OCI-LY7 (cell line): Measurements from ENCODE around the gene JAK3. TPM values are rescaled to one million over a fixed set of nuclear protein-coding genes. Genes with fewer than 3 reads are reported as not detected.

Source experiments
- BruUV-seq: library from RNA; stranded (reverse); fragments of 400-500 nt; replicated peaks from 2 replicates; lab custom pipeline; 2021; lab: Mats Ljungman, UMichigan
- CTCF ChIA-PET: fragments of 300-600 bp; sonication (Branson Sonifier 250); formaldehyde crosslinking; loops from one replicate; lab custom pipeline; 2022; ENCODE audit warnings: antibody characterized with exemption; ENCODE audit not compliant: unreplicated experiment; lab: Charles Lee
- POLR2A ChIA-PET: fragments of 300-600 bp; sonication (Branson Sonifier 250); formaldehyde crosslinking; loops from one replicate; lab custom pipeline; 2022; ENCODE audit warnings: antibody characterized with exemption; lab: Charles Lee
- DNase-seq: peaks from one replicate; pipeline ENCODE4 v3.0.0-alpha.2; 2015; ENCODE audit warnings: low spot score
- H2AFZ ChIP-seq: fragments of 200-600 bp; sonication (generic), shearing (Covaris generic); 2 replicates; pipeline ENCODE4 v1.6.1; 2014; ENCODE audit warnings: mild to moderate bottlenecking, antibody characterized with exemption, low read length, moderate library complexity
- H3K27ac ChIP-seq: fragments of 200-600 bp; sonication (generic); 2 replicates; pipeline ENCODE4 v1.5.1; 2014; ENCODE audit warnings: mixed run types, low read depth, mild to moderate bottlenecking, moderate library complexity, low read length, inconsistent platforms; ENCODE audit not compliant: poor library complexity, severe bottlenecking
- H3K36me3 ChIP-seq: fragments of 200-600 bp; sonication (generic); 2 replicates; pipeline ENCODE4 v1.6.1; 2014; ENCODE audit warnings: mild to moderate bottlenecking, antibody characterized with exemption, low read length, moderate library complexity, mixed read lengths; ENCODE audit not compliant: insufficient read depth
- H3K4me1 ChIP-seq: fragments of 200-600 bp; sonication (generic); 2 replicates; pipeline ENCODE4 v1.5.1; 2014; ENCODE audit warnings: mild to moderate bottlenecking, low read length; ENCODE audit not compliant: insufficient read depth, poor library complexity, severe bottlenecking
- H3K4me2 ChIP-seq: fragments of 200-600 bp; sonication (generic); 2 replicates; pipeline ENCODE4 v1.6.1; 2014; ENCODE audit warnings: mild to moderate bottlenecking, low read length
- H3K4me3 ChIP-seq: fragments of 200-600 bp; sonication (generic); 2 replicates; pipeline ENCODE4 v1.5.1; 2014; ENCODE audit warnings: mild to moderate bottlenecking, low read depth, low read length; ENCODE audit not compliant: poor library complexity, severe bottlenecking
- H3K79me2 ChIP-seq: fragments of 200-600 bp; sonication (generic); 2 replicates; pipeline ENCODE4 v1.6.1; 2016; ENCODE audit warnings: low read depth, mild to moderate bottlenecking, low read length, moderate library complexity, mixed read lengths; ENCODE audit not compliant: insufficient read depth
- H3K9me2 ChIP-seq: fragments of 200-600 bp; sonication (generic); 2 replicates; pipeline ENCODE4 v1.6.1; 2016; ENCODE audit warnings: mild to moderate bottlenecking, low read length, mixed read lengths; ENCODE audit not compliant: insufficient read depth
- H3K9me3 ChIP-seq: fragments of 200-600 bp; sonication (generic); 2 replicates; pipeline ENCODE4 v1.6.1; 2014; ENCODE audit warnings: mild to moderate bottlenecking, mixed run types, low read length, mixed read lengths
- H4K20me1 ChIP-seq: fragments of 200-600 bp; sonication (generic); 2 replicates; pipeline ENCODE4 v1.6.1; 2014; ENCODE audit warnings: mild to moderate bottlenecking, antibody characterized with exemption, low read length, moderate library complexity, mixed read lengths; ENCODE audit not compliant: insufficient read depth
- EZH2phosphoT487 ChIP-seq: fragments of 200-600 bp; sonication (generic); IDR thresholded peaks from 2 replicates; pipeline ENCODE4 v1.6.1; 2018; ENCODE audit warnings: low read depth, borderline replicate concordance, mild to moderate bottlenecking, mixed run types, antibody characterized with exemption, low read length, moderate library complexity, mixed read lengths
- intact Hi-C: fragments of 100-400 bp; cut with micrococcal nuclease; formaldehyde crosslinking; loops from one replicate; pipeline ENCODE4 v1.10.0; 2022; ENCODE audit not compliant: unreplicated experiment
- total RNA-seq, 2 experiments: library from RNA; depleted of rRNA in 1 of 2; stranded (reverse); fragments of >200 nt in 1 of 2; shearing (Covaris generic) in 1 of 2; gene quantifications; 2 replicates each; pipeline ENCODE4 v1.2.3, GENCODE V29; 2014 to 2022
- TF ChIP-seq, protein P1 (sequence below): fragments of 200-600 bp; sonication (generic); conservative IDR thresholded peaks from 2 replicates; pipeline ENCODE4 v1.5.1; 2014; ENCODE audit warnings: mild to moderate bottlenecking, antibody characterized with exemption, low read length, moderate library complexity, mixed read lengths

Gene JAK3
- total RNA-seq, 2 experiments from 2014 or later: 14.0 to 25.3 TPM

GRCh38 chr19:17855280-17856152 is 7.7 kb upstream of the JAK3 start:
- intact Hi-C loops: loop anchor here (1.0 to 5.0 kb wide), 4 partner anchors 71 to 248 kb away; partner anchors contain the start of gene MAP1S
- BruUV-seq: no TSS peak
- DNase-seq: peak; percentile 84
- Histone ChIP-seq H4K20me1 (peaks cover 1% of the 10 kb centered on the region; the same call in 1 of the 2 replicates), H3K27ac (no peak overlapping the region), H3K4me1 (peaks cover 19% of the 10 kb centered on the region), H3K9me2 (no peaks in the 10 kb centered on the region), H3K36me3 (peaks cover 7% of the 10 kb centered on the region), H2AFZ (peak overlapping the region; percentile 50; the same call in 1 of the 2 replicates), H3K4me3 (no peak overlapping the region), H3K9me3 (no peaks in the 10 kb centered on the region), H3K79me2 (peaks cover 7% of the 10 kb centered on the region), H3K4me2 (peak overlapping the region; percentile 14; the same call in 1 of the 2 replicates)
- TF ChIP-seq EZH2phosphoT487: no peak
- TF ChIP-seq, protein P1, sequence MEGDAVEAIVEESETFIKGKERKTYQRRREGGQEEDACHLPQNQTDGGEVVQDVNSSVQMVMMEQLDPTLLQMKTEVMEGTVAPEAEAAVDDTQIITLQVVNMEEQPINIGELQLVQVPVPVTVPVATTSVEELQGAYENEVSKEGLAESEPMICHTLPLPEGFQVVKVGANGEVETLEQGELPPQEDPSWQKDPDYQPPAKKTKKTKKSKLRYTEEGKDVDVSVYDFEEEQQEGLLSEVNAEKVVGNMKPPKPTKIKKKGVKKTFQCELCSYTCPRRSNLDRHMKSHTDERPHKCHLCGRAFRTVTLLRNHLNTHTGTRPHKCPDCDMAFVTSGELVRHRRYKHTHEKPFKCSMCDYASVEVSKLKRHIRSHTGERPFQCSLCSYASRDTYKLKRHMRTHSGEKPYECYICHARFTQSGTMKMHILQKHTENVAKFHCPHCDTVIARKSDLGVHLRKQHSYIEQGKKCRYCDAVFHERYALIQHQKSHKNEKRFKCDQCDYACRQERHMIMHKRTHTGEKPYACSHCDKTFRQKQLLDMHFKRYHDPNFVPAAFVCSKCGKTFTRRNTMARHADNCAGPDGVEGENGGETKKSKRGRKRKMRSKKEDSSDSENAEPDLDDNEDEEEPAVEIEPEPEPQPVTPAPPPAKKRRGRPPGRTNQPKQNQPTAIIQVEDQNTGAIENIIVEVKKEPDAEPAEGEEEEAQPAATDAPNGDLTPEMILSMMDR: peak; percentile 97
- ChIA-PET POLR2A (interaction anchor here (0.6 kb wide), 1 partner anchor 20 kb away, joined by 3 read pairs; no protein-coding TSS in a partner anchor), CTCF (interaction anchor here (0.6 kb wide), 1 partner anchor 10 kb away, joined by 4 read pairs; no protein-coding TSS in a partner anchor)

- Histone ChIP-seq H3K36me3 (no peaks in the 10 kb centered on the region), H3K4me1 (peaks cover 29% of the 10 kb centered on the region), H3K9me3 (no peaks in the 10 kb centered on the region), H3K79me2 (no peaks in the 10 kb centered on the region), H3K27ac (no peak overlapping the region), H3K9me2 (no peaks in the 10 kb centered on the region), H2AFZ (no peak overlapping the region), H4K20me1 (no peaks in the 10 kb centered on the region), H3K4me2 (no peak overlapping the region), H3K4me3 (no peak overlapping the region)
- BruUV-seq: no TSS peak
- ChIA-PET POLR2A (interaction anchor here (0.7 kb wide), 1 partner anchor 45 kb away, joined by 5 read pairs; no protein-coding TSS in a partner anchor), CTCF (no interaction called here)
- intact Hi-C loops: loop anchor here (2.0 kb wide), 1 partner anchor 69 kb away; no protein-coding TSS in a partner anchor
- TF ChIP-seq, protein P1: no peak
- no peak for TF ChIP-seq EZH2phosphoT487
- no peak for DNase-seq
These were observed 6.3 kb upstream of the JAK3 start for GRCh38 chr19:17854061-17854460.
